Measurements from ENCODE around the gene CDC25A. TPM values are rescaled to one million over a fixed set of nuclear protein-coding genes. Genes with fewer than 3 reads are reported as not detected.

CDC25A gene
- total RNA-seq = 2.7 and 3.7 TPM in 2 replicates

GRCh38 chr3:48188266-48189201 is at the start of gene CDC25A:
Gene CDC25A (minus strand): TSS chr3:48188417. CDS start chr3:48187947, 470 bp downstream.

GRCh38 chr3:48222616-48223513 is 34.6 kb upstream of the CDC25A start, which contains the start of gene CAMP:
Gene CAMP (plus strand): TSS chr3:48223495. CDS start chr3:48223512, 17 bp downstream.

Small RNAs within 50 kb of the gene (small RNA-seq; reads per million reads assigned to genes)
- gene MIR4443 (0.50 reads per million, percentile 11 among the genes with 10 or more reads in this experiment), gene NDUFB1P1 (not detected), gene RNU7-128P (not detected), gene SNRPFP4 (not detected)

Other genes with a start within 250 kb of the CDC25A start
- 174 and 203 TPM in 2 replicates for gene MAP4, start 172.0 kb downstream of the CDC25A start, total RNA-seq
- not detected in 2 replicates for gene CAMP, start 35.1 kb upstream of the CDC25A start, total RNA-seq
- 5.0 and 6.1 TPM in 2 replicates for gene ZNF589, start 52.7 kb upstream of the CDC25A start, total RNA-seq
- 21.2 and 24.6 TPM in 2 replicates for gene NME6, start 113.0 kb upstream of the CDC25A start, total RNA-seq
- not detected in 2 replicates for gene SPINK8, start 145.2 kb upstream of the CDC25A start, total RNA-seq
- not detected in 2 replicates for gene FBXW12, start 183.8 kb upstream of the CDC25A start, total RNA-seq
- gene PLXNB1, start 241.7 kb upstream of the CDC25A start, total RNA-seq = 23.6 and 26.9 TPM in 2 replicates

All from articular chondrocyte of knee joint (primary cell).